HepG2 (cell line): ENCODE results near the gene CALR. TPM values are rescaled to one million over a fixed set of nuclear protein-coding genes. Genes with fewer than 3 reads are reported as not detected.

Experiments used
- ADNP ChIP-seq: sonication (generic); formaldehyde crosslinking; IDR thresholded peaks from 2 replicates; pipeline ENCODE4 v1.4.0; 2020; ENCODE audit warnings: missing genetic modification reagents
- ARID2 ChIP-seq: sonication (generic); formaldehyde crosslinking; IDR thresholded peaks from 2 replicates; pipeline ENCODE4 v1.8.1; 2022; ENCODE audit warnings: mild to moderate bottlenecking, missing genetic modification reagents, borderline replicate concordance
- GLMP ChIP-seq: sonication (generic); formaldehyde crosslinking; IDR thresholded peaks from 2 replicates; pipeline ENCODE4 v1.9.0; 2021; ENCODE audit warnings: missing genetic modification reagents, mild to moderate bottlenecking, borderline replicate concordance
- HCFC1 ChIP-seq: fragments of 150-350 bp; IDR thresholded peaks from 2 replicates; pipeline ENCODE4 v1.6.1; 2014; ENCODE audit warnings: low read depth, low read length
- KAT8 ChIP-seq: IDR thresholded peaks from 2 replicates; pipeline ENCODE4 v1.6.1; 2016; ENCODE audit warnings: missing genetic modification reagents, missing compliant biosample characterization
- MEF2D ChIP-seq: sonication (generic); formaldehyde crosslinking; IDR thresholded peaks from 2 replicates; pipeline ENCODE4 v1.5.1; 2020; ENCODE audit warnings: mild to moderate bottlenecking, missing genetic modification reagents
- MYC ChIP-seq: sonication (generic); formaldehyde crosslinking; IDR thresholded peaks from 2 replicates; pipeline ENCODE4 v1.9.0; 2021; ENCODE audit warnings: missing genetic modification reagents, borderline replicate concordance
- SOX5 ChIP-seq: IDR thresholded peaks from 2 replicates; pipeline ENCODE4 v1.6.1; 2016; ENCODE audit warnings: borderline replicate concordance
- SRY ChIP-seq: sonication (generic); formaldehyde crosslinking; IDR thresholded peaks from 2 replicates; pipeline ENCODE4 v1.8.0; 2022; ENCODE audit warnings: mild to moderate bottlenecking, missing genetic modification reagents
- THAP11 ChIP-seq: IDR thresholded peaks from 2 replicates; pipeline ENCODE4 v1.6.1; 2016; ENCODE audit warnings: missing biosample characterization, missing genetic modification reagents
- ZFY ChIP-seq: sonication (generic); formaldehyde crosslinking; IDR thresholded peaks from 2 replicates; pipeline ENCODE4 v1.4.0; 2020; ENCODE audit warnings: missing genetic modification reagents
- ZNF17 ChIP-seq: sonication (generic); formaldehyde crosslinking; IDR thresholded peaks from 2 replicates; pipeline ENCODE4 v1.5.0; 2020; ENCODE audit warnings: mild to moderate bottlenecking, missing genetic modification reagents
- ZNF331 ChIP-seq: sonication (generic); formaldehyde crosslinking; IDR thresholded peaks from 2 replicates; pipeline ENCODE4 v1.4.0; 2020; ENCODE audit warnings: missing genetic modification reagents
- ZNF543 ChIP-seq: sonication (generic); formaldehyde crosslinking; IDR thresholded peaks from 2 replicates; pipeline ENCODE4 v1.4.0; 2020; ENCODE audit warnings: mild to moderate bottlenecking, missing genetic modification reagents
- ZNF563 ChIP-seq: sonication (generic); formaldehyde crosslinking; IDR thresholded peaks from 2 replicates; pipeline ENCODE4 v1.8.0; 2022; ENCODE audit warnings: mild to moderate bottlenecking, moderate library complexity, missing genetic modification reagents
- ZNF605 ChIP-seq: sonication (generic); formaldehyde crosslinking; IDR thresholded peaks from 2 replicates; pipeline ENCODE4 v1.8.0; 2022; ENCODE audit warnings: mild to moderate bottlenecking, missing genetic modification reagents
- polyA plus RNA-seq, 8 experiments: library from polyadenylated mRNA; depleted of rRNA in 3 of 8; stranded (reverse) in 7 of 8; unstranded in 1 of 8; fragments of >200 nt; fragmentation: Illumina TruSeq in 4 of 8; extraction: Trizol in 4 of 8; gene quantifications; 2 replicates each; pipeline versions ENCODE4 v1.2.1 to v1.2.3, GENCODE V29; 2011 to 2016; ENCODE audit warnings: low read depth in 4 of 8, missing spikeins in 1 of 8, mixed read lengths in 1 of 8; ENCODE audit not compliant: insufficient read depth in 1 of 8
- total RNA-seq, 5 experiments: library from RNA; depleted of rRNA; stranded (reverse); fragments of >200 nt; fragmentation: Illumina TruSeq; extraction: Trizol; gene quantifications; 2 replicates each; pipeline ENCODE4 v1.2.3, GENCODE V29; 2016; ENCODE audit warnings: low read depth in 1 of 5
- TF ChIP-seq, protein P1 (sequence below), 2 experiments: sonication (generic) in 1 of 2; formaldehyde crosslinking in 1 of 2; IDR thresholded peaks; 2 replicates each; pipeline versions ENCODE4 v1.4.0 to v1.6.1; 2016 to 2020; ENCODE audit warnings: borderline replicate concordance in 1 of 2, low read depth in 1 of 2, mild to moderate bottlenecking in 1 of 2, missing genetic modification reagents in 1 of 2
- TF ChIP-seq, protein P2 (sequence below): sonication (generic); formaldehyde crosslinking; IDR thresholded peaks from 2 replicates; pipeline ENCODE4 v1.8.0; 2023; ENCODE audit warnings: mild to moderate bottlenecking, missing genetic modification reagents
- TF ChIP-seq, protein P3 (sequence below): sonication (generic); formaldehyde crosslinking; IDR thresholded peaks from 2 replicates; pipeline ENCODE4 v1.4.0; 2020; ENCODE audit warnings: missing genetic modification reagents
- TF ChIP-seq, protein P4 (sequence below): sonication (generic); formaldehyde crosslinking; IDR thresholded peaks from 2 replicates; pipeline ENCODE4 v1.8.1; 2023; ENCODE audit warnings: mild to moderate bottlenecking, inconsistent platforms, moderate library complexity, missing genetic modification reagents, borderline replicate concordance

CALR gene
- total and polyA plus RNA-seq, 2 of the 13 experiments (the other 11 are each of a cell fraction or from before 2014, with no cell fraction given), result 898 to 934 TPM

- TF ChIP-seq, protein P1, sequence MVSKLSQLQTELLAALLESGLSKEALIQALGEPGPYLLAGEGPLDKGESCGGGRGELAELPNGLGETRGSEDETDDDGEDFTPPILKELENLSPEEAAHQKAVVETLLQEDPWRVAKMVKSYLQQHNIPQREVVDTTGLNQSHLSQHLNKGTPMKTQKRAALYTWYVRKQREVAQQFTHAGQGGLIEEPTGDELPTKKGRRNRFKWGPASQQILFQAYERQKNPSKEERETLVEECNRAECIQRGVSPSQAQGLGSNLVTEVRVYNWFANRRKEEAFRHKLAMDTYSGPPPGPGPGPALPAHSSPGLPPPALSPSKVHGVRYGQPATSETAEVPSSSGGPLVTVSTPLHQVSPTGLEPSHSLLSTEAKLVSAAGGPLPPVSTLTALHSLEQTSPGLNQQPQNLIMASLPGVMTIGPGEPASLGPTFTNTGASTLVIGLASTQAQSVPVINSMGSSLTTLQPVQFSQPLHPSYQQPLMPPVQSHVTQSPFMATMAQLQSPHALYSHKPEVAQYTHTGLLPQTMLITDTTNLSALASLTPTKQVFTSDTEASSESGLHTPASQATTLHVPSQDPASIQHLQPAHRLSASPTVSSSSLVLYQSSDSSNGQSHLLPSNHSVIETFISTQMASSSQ (IDR thresholded peaks at IDR 0.05; ENCODE audit: low read depth), result no peak
- TF ChIP-seq, protein P1 (CRISPR knock-in tag; IDR thresholded peaks at IDR 0.05; ENCODE audit: borderline replicate concordance), result 0 out of 2 replicates have a peak, but pooled peaks have one; percentile 34
- peak; percentile 87 for TF ChIP-seq ZNF543 (CRISPR knock-in tag)
- TF ChIP-seq, protein P2, sequence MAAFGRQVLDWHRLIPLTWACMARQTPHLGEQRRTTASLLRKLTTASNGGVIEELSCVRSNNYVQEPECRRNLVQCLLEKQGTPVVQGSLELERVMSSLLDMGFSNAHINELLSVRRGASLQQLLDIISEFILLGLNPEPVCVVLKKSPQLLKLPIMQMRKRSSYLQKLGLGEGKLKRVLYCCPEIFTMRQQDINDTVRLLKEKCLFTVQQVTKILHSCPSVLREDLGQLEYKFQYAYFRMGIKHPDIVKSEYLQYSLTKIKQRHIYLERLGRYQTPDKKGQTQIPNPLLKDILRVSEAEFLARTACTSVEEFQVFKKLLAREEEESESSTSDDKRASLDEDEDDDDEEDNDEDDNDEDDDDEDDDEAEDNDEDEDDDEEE (CRISPR knock-in tag), result peak; percentile 96
- TF ChIP-seq ZNF563 (CRISPR knock-in tag), result peak; percentile 88; the same call in 1 of the 2 replicates
- peak; percentile 30; the same call in 1 of the 2 replicates for TF ChIP-seq ZNF331
- peak; percentile 94 for TF ChIP-seq KAT8 (CRISPR knock-in tag)
- TF ChIP-seq MEF2D, result peak; percentile 70; the same call in 1 of the 2 replicates
- TF ChIP-seq ZFY (CRISPR knock-in tag), result peak; percentile 89
- peak; percentile 93 for TF ChIP-seq THAP11 (CRISPR knock-in tag)
- TF ChIP-seq ZNF605 (CRISPR knock-in tag), result peak; percentile 92
- TF ChIP-seq, protein P3, sequence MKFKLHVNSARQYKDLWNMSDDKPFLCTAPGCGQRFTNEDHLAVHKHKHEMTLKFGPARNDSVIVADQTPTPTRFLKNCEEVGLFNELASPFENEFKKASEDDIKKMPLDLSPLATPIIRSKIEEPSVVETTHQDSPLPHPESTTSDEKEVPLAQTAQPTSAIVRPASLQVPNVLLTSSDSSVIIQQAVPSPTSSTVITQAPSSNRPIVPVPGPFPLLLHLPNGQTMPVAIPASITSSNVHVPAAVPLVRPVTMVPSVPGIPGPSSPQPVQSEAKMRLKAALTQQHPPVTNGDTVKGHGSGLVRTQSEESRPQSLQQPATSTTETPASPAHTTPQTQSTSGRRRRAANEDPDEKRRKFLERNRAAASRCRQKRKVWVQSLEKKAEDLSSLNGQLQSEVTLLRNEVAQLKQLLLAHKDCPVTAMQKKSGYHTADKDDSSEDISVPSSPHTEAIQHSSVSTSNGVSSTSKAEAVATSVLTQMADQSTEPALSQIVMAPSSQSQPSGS (CRISPR knock-in tag), result peak; percentile 73
- TF ChIP-seq SRY (CRISPR knock-in tag), result 0 out of 2 replicates have a peak, but pooled peaks have one; percentile 49
- TF ChIP-seq ARID2, result peak; percentile 91; the same call in 1 of the 2 replicates
- TF ChIP-seq GLMP (CRISPR knock-in tag), result no peak
- TF ChIP-seq MYC, result peak; percentile 93
- TF ChIP-seq ADNP (CRISPR knock-in tag), result no peak
- TF ChIP-seq ZNF17 (CRISPR knock-in tag), result no peak
- peak; percentile 93 for TF ChIP-seq HCFC1
- TF ChIP-seq SOX5 (CRISPR knock-in tag), result peak; percentile 45
- TF ChIP-seq, protein P4, sequence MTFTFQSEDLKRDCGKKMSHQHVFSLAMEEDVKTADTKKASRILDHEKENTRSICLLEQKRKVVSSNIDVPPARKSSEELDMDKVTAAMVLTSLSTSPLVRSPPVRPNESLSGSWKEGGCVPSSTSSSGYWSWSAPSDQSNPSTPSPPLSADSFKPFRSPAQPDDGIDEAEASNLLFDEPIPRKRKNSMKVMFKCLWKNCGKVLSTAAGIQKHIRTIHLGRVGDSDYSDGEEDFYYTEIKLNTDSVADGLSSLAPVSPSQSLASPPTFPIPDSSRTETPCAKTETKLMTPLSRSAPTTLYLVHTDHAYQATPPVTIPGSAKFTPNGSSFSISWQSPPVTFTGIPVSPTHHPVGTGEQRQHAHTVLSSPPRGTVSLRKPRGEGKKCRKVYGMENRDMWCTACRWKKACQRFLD (CRISPR knock-in tag), result 0 out of 2 replicates have a peak, but pooled peaks have one; percentile 36
These were observed 4.9 kb upstream of the CALR start, which contains the start of gene FARSA (continued) for GRCh38 chr19:12933287-12934072.
